G401 (cell line): ENCODE data around the gene COX5B. TPM values are rescaled to one million over a fixed set of nuclear protein-coding genes. Genes with fewer than 3 reads are reported as not detected.

Source experiments
- total RNA-seq: library from RNA; depleted of rRNA; stranded (reverse); fragments of >200 nt; shearing (Covaris generic); gene quantifications from 2 replicates; pipeline ENCODE4 v1.2.3, GENCODE V29; 2014; rRNA removed

COX5B gene
- total RNA-seq, 1 experiment from 2014 or later, result 441 TPM

Other genes with a start within 250 kb of the COX5B start
- gene ANKRD36B, start 56.2 kb upstream of the COX5B start, total RNA-seq, result 8.5 and 11.5 TPM in 2 replicates
- 57.6 and 68.4 TPM in 2 replicates for gene ACTR1B, start 18.0 kb downstream of the COX5B start, total RNA-seq
- 4.8 TPM in 1 of 2 replicates, not detected in the other for gene C2orf92, start 23.7 kb downstream of the COX5B start, total RNA-seq
- gene ZAP70, start 67.5 kb downstream of the COX5B start, total RNA-seq, result not detected in 2 replicates